IMR-90 (cell line): ENCODE data around the gene WASF1. TPM values are rescaled to one million over a fixed set of nuclear protein-coding genes. Genes with fewer than 3 reads are reported as not detected.
A peak's percentile ranks its signal among the peaks of the same experiment; 100 is the strongest.

Experiments used
- ATAC-seq: fragments of 200-7000 bp; cut with Tn5 transposase; 2 replicates; pipeline ENCODE4 v1.9.1; 2020; ENCODE audit warnings: low read depth, mild to moderate bottlenecking, moderate library complexity
- BruUV-seq: library from RNA; stranded (reverse); fragments of 400-500 nt; replicated peaks from 2 replicates; lab custom pipeline; 2021; lab: Mats Ljungman, UMichigan
- CTCF ChIA-PET: fragments of 300-600 bp; formaldehyde crosslinking; extraction: SDS; loops from one replicate; lab custom pipeline; 2021; ENCODE audit warnings: antibody characterized with exemption; lab: Yijun Ruan, JAX
- POLR2A ChIA-PET: fragments of 300-600 bp; sonication (Branson Sonifier 250); formaldehyde crosslinking; loops from one replicate; lab custom pipeline; 2022; ENCODE audit warnings: antibody characterized with exemption; ENCODE audit not compliant: unreplicated experiment; lab: Charles Lee
- DNase-seq: peaks from one replicate; pipeline ENCODE4 v3.0.0; 2013
- H2AFZ ChIP-seq: replicated peaks from 2 replicates; pipeline ENCODE3; 2013; ENCODE audit warnings: low read length, mild to moderate bottlenecking; ENCODE audit not compliant: poor library complexity
- H2AK5ac ChIP-seq: 2 replicates; pipeline ENCODE4 v1.6.1; 2013; ENCODE audit warnings: low read depth, low read length, inconsistent platforms
- H2AK9ac ChIP-seq: replicated peaks from 2 replicates; pipeline ENCODE3; 2013; ENCODE audit warnings: mild to moderate bottlenecking, low read depth, low read length, moderate library complexity; ENCODE audit not compliant: poor library complexity
- H2BK120ac ChIP-seq: 2 replicates; pipeline ENCODE4 v1.6.1; 2013; ENCODE audit warnings: low read depth, low read length, inconsistent platforms
- H2BK15ac ChIP-seq: 3 replicates; pipeline ENCODE4 v1.6.1; 2013; ENCODE audit warnings: low read depth, low read length, inconsistent platforms
- H2BK20ac ChIP-seq: 2 replicates; pipeline ENCODE4 v1.6.1; 2013; ENCODE audit warnings: low read depth, mild to moderate bottlenecking, inconsistent platforms, low read length, moderate library complexity
- H2BK5ac ChIP-seq: 2 replicates; pipeline ENCODE4 v1.6.1; 2013; ENCODE audit warnings: mild to moderate bottlenecking, low read depth, low read length, inconsistent platforms; ENCODE audit not compliant: poor library complexity, severe bottlenecking
- H3K14ac ChIP-seq: replicated peaks from 2 replicates; pipeline ENCODE4 v1.6.1; 2013; ENCODE audit warnings: low read depth, low read length, inconsistent platforms
- H3K18ac ChIP-seq: 2 replicates; pipeline ENCODE4 v1.6.1; 2013; ENCODE audit warnings: low read depth, low read length, control low read depth
- H3K23ac ChIP-seq: 2 replicates; pipeline ENCODE4 v1.6.1; 2013; ENCODE audit warnings: low read depth, low read length, inconsistent platforms
- H3K27ac ChIP-seq: 2 replicates; pipeline ENCODE4 v1.5.1; 2013; ENCODE audit warnings: mild to moderate bottlenecking, control low read depth, low read length; ENCODE audit not compliant: insufficient read depth
- H3K27me3 ChIP-seq: 2 replicates; pipeline ENCODE4 v1.6.1; 2013; ENCODE audit warnings: low read length; ENCODE audit not compliant: control insufficient read depth, insufficient read depth
- H3K36me3 ChIP-seq: 2 replicates; pipeline ENCODE4 v1.6.1; 2013; ENCODE audit warnings: low read length, mixed read lengths; ENCODE audit not compliant: control insufficient read depth, insufficient read depth
- H3K4ac ChIP-seq: 2 replicates; pipeline ENCODE4 v1.6.1; 2013; ENCODE audit warnings: low read depth, low read length, inconsistent platforms
- H3K4me1 ChIP-seq: 2 replicates; pipeline ENCODE4 v1.6.1; 2013; ENCODE audit warnings: low read length, mixed read lengths; ENCODE audit not compliant: control insufficient read depth, insufficient read depth
- H3K4me2 ChIP-seq: 2 replicates; pipeline ENCODE4 v1.6.1; 2013; ENCODE audit warnings: low read depth, mild to moderate bottlenecking, control low read depth, low read length, moderate library complexity
- H3K4me3 ChIP-seq: 2 replicates; pipeline ENCODE4 v1.5.1; 2013; ENCODE audit warnings: low read depth, mild to moderate bottlenecking, control low read depth, low read length, moderate library complexity; ENCODE audit not compliant: insufficient read depth
- H3K56ac ChIP-seq: 2 replicates; pipeline ENCODE4 v1.6.1; 2013; ENCODE audit warnings: low read length, inconsistent platforms; ENCODE audit not compliant: insufficient read depth; ENCODE audit errors: extremely low read depth
- H3K79me1 ChIP-seq, 2 experiments: 2 replicates each; pipeline ENCODE4 v1.6.1; 2013; ENCODE audit warnings: low read length in 2 of 2, inconsistent platforms in 1 of 2, low read depth in 1 of 2
- H3K9ac ChIP-seq: 2 replicates; pipeline ENCODE4 v1.6.1; 2013; ENCODE audit warnings: low read depth, low read length, control low read depth
- H3K9me1 ChIP-seq: 2 replicates; pipeline ENCODE4 v1.6.1; 2013; ENCODE audit warnings: low read length, inconsistent platforms; ENCODE audit not compliant: insufficient read depth
- H3K9me3 ChIP-seq: 2 replicates; pipeline ENCODE4 v1.6.1; 2013; ENCODE audit warnings: low read length; ENCODE audit not compliant: control insufficient read depth, insufficient read depth
- H4K20me1 ChIP-seq: 2 replicates; pipeline ENCODE4 v1.6.1; 2013; ENCODE audit warnings: low read length, inconsistent platforms; ENCODE audit not compliant: insufficient read depth
- H4K5ac ChIP-seq: 2 replicates; pipeline ENCODE4 v1.6.1; 2013; ENCODE audit warnings: mild to moderate bottlenecking, low read depth, low read length, control low read depth
- H4K8ac ChIP-seq, 2 experiments: 2 replicates each; pipeline ENCODE4 v1.6.1; 2013; ENCODE audit warnings: low read depth in 2 of 2, low read length in 2 of 2, control low read depth in 1 of 2, inconsistent platforms in 1 of 2
- H4K91ac ChIP-seq: 2 replicates; pipeline ENCODE4 v1.6.1; 2013; ENCODE audit warnings: low read depth, low read length, inconsistent platforms; ENCODE audit not compliant: insufficient read depth
- BHLHE40 ChIP-seq: fragments of 150-350 bp; IDR thresholded peaks from 2 replicates; pipeline ENCODE4 v1.6.1; 2016; ENCODE audit warnings: mild to moderate bottlenecking, low read depth, low read length
- CEBPB ChIP-seq: IDR thresholded peaks from 2 replicates; pipeline ENCODE4 v1.6.1; 2012; ENCODE audit warnings: low read depth, low read length, improper control_type of control experiment
- CHD1 ChIP-seq: IDR thresholded peaks from 2 replicates; pipeline ENCODE4 v1.6.1; 2012; ENCODE audit warnings: low read depth, low read length, improper control_type of control experiment
- CTCF ChIP-seq: conservative IDR thresholded peaks from 2 replicates; pipeline ENCODE4 v1.5.1; 2012; ENCODE audit warnings: mild to moderate bottlenecking, low read depth, low read length, improper control_type of control experiment
- MAFK ChIP-seq: IDR thresholded peaks from 2 replicates; pipeline ENCODE4 v1.6.1; 2012; ENCODE audit warnings: low read depth, low read length, improper control_type of control experiment
- MAZ ChIP-seq: IDR thresholded peaks from 2 replicates; pipeline ENCODE4 v1.6.1; 2012; ENCODE audit warnings: low read depth, mild to moderate bottlenecking, low read length, improper control_type of control experiment, moderate library complexity, borderline replicate concordance
- MXI1 ChIP-seq: IDR thresholded peaks from 2 replicates; pipeline ENCODE4 v1.6.1; 2012; ENCODE audit warnings: low read depth, mild to moderate bottlenecking, low read length, moderate library complexity, borderline replicate concordance
- NFE2L2 ChIP-seq: fragments of 150-350 bp; IDR thresholded peaks from 2 replicates; pipeline ENCODE4 v1.6.1; 2016; ENCODE audit warnings: low read depth, mild to moderate bottlenecking, low read length
- POLR2A ChIP-seq: IDR thresholded peaks from 2 replicates; pipeline ENCODE4 v1.6.1; 2012; ENCODE audit warnings: mild to moderate bottlenecking, low read depth, low read length
- RCOR1 ChIP-seq: IDR thresholded peaks from 2 replicates; pipeline ENCODE4 v1.6.1; 2012; ENCODE audit warnings: mild to moderate bottlenecking, low read length, improper control_type of control experiment; ENCODE audit not compliant: insufficient replicate concordance
- RFX5 ChIP-seq: IDR thresholded peaks from 2 replicates; pipeline ENCODE4 v1.8.0; 2012; ENCODE audit warnings: low read depth, mild to moderate bottlenecking, low read length, moderate library complexity
- USF2 ChIP-seq: fragments of 150-350 bp; IDR thresholded peaks from 2 replicates; pipeline ENCODE4 v1.6.1; 2017; ENCODE audit warnings: mild to moderate bottlenecking, antibody characterized with exemption, low read length, low read depth
- WGBS, 2 experiments: methylation state at CpG; one replicate each; pipeline versions ENCODE4 v1.1.5 to v1.1.7; 2013; ENCODE audit warnings: missing lambda C conversion rate in 2 of 2; ENCODE audit not compliant: insufficient read length in 1 of 2; ENCODE audit errors: extremely low coverage in 2 of 2; 5-methylcytosine and 5-hydroxymethylcytosine counted together
- dilution Hi-C: fragments of 300-500 bp; cut with HindIII; formaldehyde crosslinking; loops from one replicate; pipeline ENCODE4 v1.14.3; 2018; ENCODE audit warnings: low sequenced_read_pairs; ENCODE audit not compliant: unreplicated experiment
- in situ Hi-C: fragments of 300-500 bp; cut with MboI; formaldehyde crosslinking; loops from 3 replicates; pipeline ENCODE4 v1.14.3; 2019; ENCODE audit warnings: low sequenced_read_pairs, inconsistent platforms, mixed read lengths
- intact Hi-C: fragments of 100-400 bp; cut with micrococcal nuclease; formaldehyde crosslinking; loops from 2 replicates; pipeline ENCODE4 v1.10.0; 2022
- polyA plus RNA-seq, 3 experiments: library from polyadenylated mRNA; depleted of rRNA; stranded (reverse); fragments of >200 nt; gene quantifications; 2 replicates each; pipeline ENCODE4 v1.2.3, GENCODE V29; 2012; ENCODE audit warnings: low replicate concordance in 1 of 3
- total RNA-seq: library from RNA; depleted of rRNA; stranded (reverse); fragments of >200 nt; gene quantifications from 2 replicates; pipeline ENCODE4 v1.2.3, GENCODE V29; 2012

WASF1 gene
- total and polyA plus RNA-seq, 2 of the 4 experiments (the other 2 are of a cell fraction): 3.0 to 17.3 TPM

- H2BK5ac ChIP-seq: peak within 1 kb of the TSS; percentile 96
- intact Hi-C loops: loop anchor here (2.0 to 5.0 kb wide), 2 partner anchors 84 to 162 kb away; no protein-coding TSS in a partner anchor
- peaks cover 12 to 38% of the 10 kb centered on the region in 2 experiments for H3K79me1 ChIP-seq
- H3K14ac ChIP-seq: peak within 1 kb of the TSS; percentile 93
- 0% methylated on average over 9 of the region's 28 CpGs; no CpG with 5 or more reads in 1 of the 2 experiments for WGBS, 2 experiments
- H3K4me2 ChIP-seq: peak within 1 kb of the TSS; percentile 83
- ChIA-PET CTCF (interaction anchor here (0.6 kb wide), 1 partner anchor 1681 kb away, joined by 3 read pairs; no protein-coding TSS in a partner anchor), POLR2A (interaction anchor here (0.5 to 0.7 kb wide), 2 partner anchors 27 to 68 kb away, joined by 3 read pairs; no protein-coding TSS in a partner anchor)
- peak within 1 kb of the TSS; percentile 74 to 98 for H4K8ac ChIP-seq
- peak within 1 kb of the TSS; percentile 97 for H2BK120ac ChIP-seq
- no peaks in the 10 kb centered on the region for H3K36me3 ChIP-seq
- H3K4ac ChIP-seq: peak within 1 kb of the TSS; percentile 94
- H2AFZ ChIP-seq: peak within 1 kb of the TSS; percentile 99
- H2BK15ac ChIP-seq: peak within 1 kb of the TSS; percentile 25; the same call in 2 of the 3 replicates
- DNase-seq (no peak), ATAC-seq (peak; percentile 51)
- no TSS peak for BruUV-seq
- dilution Hi-C loops: no loop called here
- peak within 1 kb of the TSS; percentile 84 for H2BK20ac ChIP-seq
- peak within 1 kb of the TSS; percentile 96 for H2AK9ac ChIP-seq
- H3K23ac ChIP-seq: peak within 1 kb of the TSS; percentile 96
- peak within 1 kb of the TSS; percentile 96 for H4K91ac ChIP-seq
- TF ChIP-seq CHD1: no peak
- TF ChIP-seq BHLHE40: no peak
- no peak for TF ChIP-seq CTCF
- 0 out of 2 replicates have a peak, but pooled peaks have one; percentile 25 for TF ChIP-seq MXI1
- TF ChIP-seq RFX5: no peak
- no peak for TF ChIP-seq MAFK
- no peak for TF ChIP-seq NFE2L2
- no peak for TF ChIP-seq RCOR1
- no peak for TF ChIP-seq POLR2A
- TF ChIP-seq MAZ: no peak
- TF ChIP-seq USF2: no peak
- 0 out of 2 replicates have a peak, but pooled peaks have one; percentile 5 for TF ChIP-seq CEBPB
- peak within 1 kb of the TSS; percentile 98 for H3K9ac ChIP-seq
- no peaks in the 10 kb centered on the region for H3K27me3 ChIP-seq
- H3K4me3 ChIP-seq: peak within 1 kb of the TSS; percentile 81
- H4K5ac ChIP-seq: peak within 1 kb of the TSS; percentile 83
- 0 out of 2 replicates have a peak, but pooled peaks cover 5% of the 10 kb centered on the region for H3K4me1 ChIP-seq
- in situ Hi-C loops: no loop called here
- H3K56ac ChIP-seq: peak within 1 kb of the TSS; percentile 93
- H3K18ac ChIP-seq: peak within 1 kb of the TSS; percentile 94
- 0 out of 2 replicates have a peak, but pooled peaks cover 3% of the 10 kb centered on the region for H4K20me1 ChIP-seq
- H3K9me3 ChIP-seq: no peaks in the 10 kb centered on the region
- H2AK5ac ChIP-seq: peak within 1 kb of the TSS; percentile 31; the same call in 1 of the 2 replicates
- peaks cover 8% of the 10 kb centered on the region for H3K9me1 ChIP-seq
- H3K27ac ChIP-seq: peak within 1 kb of the TSS; percentile 98
Measured at GRCh38 chr6:110180228-110181008, 948 bp upstream of the WASF1 start, which contains the start of gene CDC40. TSS of gene CDC40 (plus strand) at chr6:110180427. CDS start at chr6:110180445, 18 bp downstream.
